AG09309 (cell line): ENCODE data around the gene TSPAN4.

ENCODE experiments used
- DNase-seq: peaks from one replicate; pipeline ENCODE4 v3.0.0-alpha.2; 2010; ENCODE audit warnings: low read depth
- H3K4me3 ChIP-seq: 2 replicates; pipeline ENCODE4 v1.5.1; 2011; ENCODE audit warnings: mild to moderate bottlenecking, low read depth, low read length, moderate library complexity; ENCODE audit not compliant: control insufficient read depth
- TF ChIP-seq, protein P1 (sequence below): IDR thresholded peaks from 2 replicates; pipeline ENCODE4 v1.5.1; 2011; ENCODE audit warnings: mild to moderate bottlenecking, low read depth, low read length, inconsistent platforms; ENCODE audit not compliant: insufficient read depth, control insufficient read depth; ENCODE audit errors: missing control alignments

TSPAN4 gene

DNA sequence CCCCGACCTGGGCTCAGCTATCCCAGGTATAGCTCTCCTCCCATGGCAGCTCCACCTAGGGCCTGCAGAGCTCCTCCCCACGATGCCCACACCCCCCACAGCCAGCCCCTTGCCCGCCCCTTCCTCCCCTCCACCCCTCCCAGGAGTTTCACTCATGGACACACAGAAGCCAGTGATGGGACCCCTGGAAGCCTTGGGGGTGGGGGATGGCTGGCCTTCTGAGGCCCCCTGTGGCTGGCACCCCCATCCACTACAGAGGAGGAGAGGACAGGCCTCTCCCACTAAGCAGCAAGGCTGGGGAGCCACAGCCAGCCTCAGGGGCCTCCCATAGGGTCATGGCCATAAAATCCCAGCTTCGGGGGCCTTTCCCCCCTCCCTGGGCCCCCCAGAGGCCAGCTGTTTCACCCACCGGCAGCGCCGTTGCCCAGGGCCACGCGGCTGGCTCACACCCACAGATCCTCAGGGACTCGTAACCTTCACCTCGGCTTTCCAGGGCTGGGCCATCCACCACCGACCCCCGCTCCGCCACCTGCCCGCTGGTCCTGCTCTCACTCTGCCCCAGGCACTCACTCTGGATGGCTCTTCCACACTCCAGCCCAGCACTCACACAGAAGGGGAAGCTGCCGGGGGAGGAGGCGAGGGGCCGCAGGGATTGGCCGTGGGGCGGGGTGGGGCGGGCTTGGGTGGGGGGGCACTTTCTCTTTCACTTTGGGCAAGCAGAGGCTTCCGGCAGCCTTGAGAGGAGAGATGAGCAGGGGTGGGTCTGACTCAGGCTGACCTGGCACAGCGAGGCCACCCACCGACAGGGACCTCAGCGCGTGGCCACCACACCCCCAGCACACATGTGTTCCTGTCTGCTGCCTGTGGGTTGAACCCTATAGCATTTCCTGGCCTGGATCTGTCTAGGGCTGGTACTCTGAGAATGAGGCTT lies 46.8 kb upstream of the TSPAN4 start:
- peak overlapping the region; percentile 77 for H3K4me3 ChIP-seq
- TF ChIP-seq, protein P1, sequence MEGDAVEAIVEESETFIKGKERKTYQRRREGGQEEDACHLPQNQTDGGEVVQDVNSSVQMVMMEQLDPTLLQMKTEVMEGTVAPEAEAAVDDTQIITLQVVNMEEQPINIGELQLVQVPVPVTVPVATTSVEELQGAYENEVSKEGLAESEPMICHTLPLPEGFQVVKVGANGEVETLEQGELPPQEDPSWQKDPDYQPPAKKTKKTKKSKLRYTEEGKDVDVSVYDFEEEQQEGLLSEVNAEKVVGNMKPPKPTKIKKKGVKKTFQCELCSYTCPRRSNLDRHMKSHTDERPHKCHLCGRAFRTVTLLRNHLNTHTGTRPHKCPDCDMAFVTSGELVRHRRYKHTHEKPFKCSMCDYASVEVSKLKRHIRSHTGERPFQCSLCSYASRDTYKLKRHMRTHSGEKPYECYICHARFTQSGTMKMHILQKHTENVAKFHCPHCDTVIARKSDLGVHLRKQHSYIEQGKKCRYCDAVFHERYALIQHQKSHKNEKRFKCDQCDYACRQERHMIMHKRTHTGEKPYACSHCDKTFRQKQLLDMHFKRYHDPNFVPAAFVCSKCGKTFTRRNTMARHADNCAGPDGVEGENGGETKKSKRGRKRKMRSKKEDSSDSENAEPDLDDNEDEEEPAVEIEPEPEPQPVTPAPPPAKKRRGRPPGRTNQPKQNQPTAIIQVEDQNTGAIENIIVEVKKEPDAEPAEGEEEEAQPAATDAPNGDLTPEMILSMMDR: no peak
- no peak for DNase-seq

- TF ChIP-seq, protein P1: no peak
These were observed 45.9 kb upstream of the TSPAN4 start for GRCh38 chr11:796565-797295.

DNA sequence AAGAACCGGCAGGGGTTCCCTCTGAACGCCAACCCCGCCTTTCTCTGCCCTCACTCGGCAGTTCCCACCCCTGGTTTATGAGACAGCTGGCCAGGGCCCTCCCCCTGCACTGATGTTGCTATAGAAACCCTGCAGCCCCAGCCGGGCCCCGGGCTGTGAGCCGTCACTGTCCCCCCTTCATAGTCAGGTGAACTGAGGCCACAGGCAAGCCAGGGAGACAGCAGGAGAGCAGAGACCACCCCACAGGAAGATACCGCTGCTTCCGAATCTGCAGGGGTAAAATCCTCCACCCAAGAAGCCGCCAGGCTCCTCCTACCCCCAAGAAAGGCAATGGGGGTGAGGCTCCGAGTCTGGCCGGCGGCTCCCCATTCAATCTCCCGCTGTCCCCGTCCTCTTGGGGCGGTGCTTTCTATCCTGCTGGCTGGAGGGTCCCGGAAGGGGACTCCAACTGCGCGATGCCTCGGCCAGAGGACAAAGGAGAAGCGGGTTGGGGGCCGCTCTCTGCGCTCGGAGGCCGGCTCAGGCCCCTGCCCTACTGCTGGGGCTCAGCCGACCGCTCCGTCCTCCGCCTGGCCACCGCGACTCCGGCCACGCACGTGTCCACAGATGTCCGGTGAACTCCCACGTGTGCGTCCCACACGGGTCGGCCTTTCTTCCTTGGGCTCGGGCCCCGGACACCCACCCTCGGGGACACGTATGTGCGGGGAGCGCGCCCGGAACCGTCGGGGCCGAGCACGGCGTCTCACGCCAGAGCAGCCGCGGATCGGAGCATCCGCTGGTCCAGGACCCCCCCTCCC lies 45.2 kb upstream of the TSPAN4 start:
- TF ChIP-seq, protein P1: no peak
- H3K4me3 ChIP-seq: peak overlapping the region; percentile 77
- DNase-seq: no peak

More at GRCh38 chr11:796565-797295, 45.9 kb upstream of the TSPAN4 start:
- peak overlapping the region; percentile 77 for H3K4me3 ChIP-seq
- no peak for DNase-seq

DNA sequence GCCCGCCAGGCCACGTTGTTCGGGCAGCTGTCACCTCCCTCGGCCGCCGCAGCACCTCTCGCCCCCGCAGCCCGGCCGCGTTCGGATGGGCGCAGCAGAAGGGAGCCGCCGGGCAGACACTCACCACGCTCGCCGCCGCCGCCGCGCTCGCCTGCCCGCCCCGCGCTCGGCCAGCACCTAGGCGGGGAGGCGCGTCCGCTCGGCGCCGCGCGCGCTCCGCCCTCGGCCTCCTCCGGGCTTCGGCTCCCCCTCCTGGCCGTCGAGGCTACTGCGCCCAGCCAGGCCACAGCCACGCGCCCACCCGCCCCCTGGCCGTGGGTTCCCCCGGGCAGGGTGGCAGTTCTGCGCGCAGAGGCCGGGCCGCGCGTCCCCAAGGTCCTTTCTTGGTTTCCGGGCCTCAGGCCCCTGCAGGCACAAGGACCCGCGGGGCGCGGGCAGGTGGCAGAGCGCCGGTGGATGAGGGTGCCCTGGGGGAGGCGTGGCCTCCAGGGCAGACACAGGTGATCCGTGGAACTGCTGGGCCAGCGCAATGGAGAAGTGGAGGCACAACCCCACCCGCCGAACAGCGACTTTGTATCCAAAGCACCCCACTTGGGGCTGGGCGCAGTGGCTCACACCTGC lies 44.4 kb upstream of the TSPAN4 start, which contains the start of gene SLC25A22:
Gene SLC25A22, minus strand, starts transcription at position 189 of the 621 bp plus-strand sequence. CDS start 3,275 bp downstream, outside the sequence.
- TF ChIP-seq, protein P1: peak; percentile 59
- H3K4me3 ChIP-seq: peak within 1 kb of the TSS; percentile 77
- no peak for DNase-seq

DNA sequence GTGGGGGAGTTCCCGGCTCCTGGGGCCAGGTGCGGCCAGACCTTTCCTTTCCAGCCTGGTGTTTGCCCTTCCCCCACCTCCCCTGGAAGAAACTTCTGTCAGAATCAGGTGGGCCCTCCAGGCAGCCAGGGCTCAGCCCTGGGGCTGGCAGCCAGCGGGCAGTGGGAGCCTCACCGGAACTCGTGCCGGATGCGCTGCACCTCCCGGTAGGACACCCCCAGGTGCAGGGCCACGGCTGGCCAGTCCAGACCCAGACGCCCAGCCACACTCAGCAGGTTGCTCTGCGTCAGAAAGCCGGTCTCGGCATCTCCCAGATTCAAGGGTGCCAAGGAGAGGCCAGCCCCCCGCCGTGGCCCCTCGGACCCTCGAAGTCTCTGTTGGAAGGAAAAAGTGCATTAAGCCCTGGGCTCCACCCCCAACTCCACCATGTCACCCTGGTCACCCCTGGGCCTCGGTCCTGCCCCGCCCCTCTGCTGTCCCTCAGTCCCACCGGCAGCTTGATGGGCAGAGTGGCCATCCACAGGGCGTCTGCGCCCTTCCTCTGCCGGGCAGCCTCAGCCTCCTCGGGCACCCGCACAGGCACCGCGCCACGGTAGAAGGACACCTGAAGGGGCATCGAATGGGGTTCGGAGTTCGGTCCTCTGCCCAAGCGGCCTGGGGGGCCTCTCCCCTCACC lies 42.9 kb upstream of the TSPAN4 start:
- no peak overlapping the region for H3K4me3 ChIP-seq
- TF ChIP-seq, protein P1: no peak
- DNase-seq: no peak

- H3K4me3 ChIP-seq: no peak overlapping the region
- TF ChIP-seq, protein P1: no peak
- no peak for DNase-seq
These were observed 42.2 kb upstream of the TSPAN4 start for GRCh38 chr11:800473-800872.
